ENCODE results near the gene SMARCE1.

SMARCE1 gene

DNA sequence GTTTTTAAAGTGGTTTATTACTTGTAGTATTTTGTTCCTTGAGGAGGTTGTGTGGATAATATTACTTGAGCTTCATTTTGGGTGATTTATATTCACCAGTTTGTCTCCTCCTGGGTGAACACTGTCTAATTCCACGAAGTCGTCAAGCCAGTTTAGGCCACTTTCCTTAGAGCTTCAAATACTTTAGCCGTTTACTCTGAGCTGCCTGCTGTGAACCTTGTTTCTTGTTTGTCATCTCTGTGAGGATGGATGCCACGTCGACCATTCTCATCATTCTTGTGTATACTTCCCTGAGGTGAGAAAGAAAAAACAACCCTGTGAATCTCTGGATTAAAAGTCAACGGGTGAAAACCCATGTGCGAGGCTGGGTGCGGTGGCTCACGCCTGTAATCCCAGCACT lies 47.0 kb upstream of the SMARCE1 start:
- Histone ChIP-seq H3K14ac (ENCODE audit: low read length in 2 of 2) (no peak overlapping the region), H3K4ac (ENCODE audit: low read depth in 1 of 2, low read length in 2 of 2) (no peak overlapping the region), H3K27me3 (ENCODE audit: control insufficient read depth in 1 of 2, insufficient read depth in 1 of 2, low read length in 2 of 2) (peaks cover 0 to 3% of the 10 kb centered on the region in 2 experiments), H3K27ac (ENCODE audit: low read length, poor library complexity, severe bottlenecking) (no peak overlapping the region), H3K4me3 (ENCODE audit: insufficient read depth in 1 of 2, low read depth in 1 of 2, low read length in 2 of 2) (no peak overlapping the region), H3K4me2 (ENCODE audit: low read length, poor library complexity, severe bottlenecking) (no peak overlapping the region), H2BK15ac (ENCODE audit: low read depth, poor library complexity, severe bottlenecking) (no peak overlapping the region), H2BK120ac (ENCODE audit: low read depth, low read length) (no peak overlapping the region), H2BK12ac (ENCODE audit: low read length in 2 of 2) (no peak overlapping the region), H4K8ac (ENCODE audit: low read length) (no peak overlapping the region), H2AFZ (ENCODE audit: low read depth, low read length) (no peak overlapping the region), H3K79me1 (replicated peaks; ENCODE audit: low read length, poor library complexity, severe bottlenecking) (no peaks in the 10 kb centered on the region), H2BK5ac (ENCODE audit: low read depth, low read length, poor library complexity, severe bottlenecking) (no peak overlapping the region), H3K9me3 (ENCODE audit: control insufficient read depth, low read length) (no peaks in the 10 kb centered on the region), H3K18ac (ENCODE audit: low read depth in 1 of 2, low read length in 2 of 2) (no peak overlapping the region), H3K36me3 (ENCODE audit: control insufficient read depth in 1 of 2, insufficient read depth in 2 of 2, low read depth in 1 of 2, low read length in 2 of 2) (no peaks in the 10 kb centered on the region), H3K23ac (ENCODE audit: low read length in 2 of 2) (no peak overlapping the region), H4K91ac (ENCODE audit: low read length) (no peak overlapping the region), H2AK5ac (ENCODE audit: low read length, severe bottlenecking) (no peak overlapping the region), H3K9ac (ENCODE audit: low read length) (no peak overlapping the region), H3K4me1 (ENCODE audit: control insufficient read depth, insufficient read depth, low read depth, low read length) (peaks cover 10% of the 10 kb centered on the region)
- DNase-seq: no peak
- WGBS: 89% methylated on average over 9 of the region's 9 CpGs

GRCh38 chr17:40687106-40687505 lies 39.5 kb upstream of the SMARCE1 start:
- WGBS: 64% methylated on average over 1 of the region's 5 CpGs
- Histone ChIP-seq H4K91ac (ENCODE audit: low read length) (no peak overlapping the region), H2BK5ac (ENCODE audit: low read depth, low read length, poor library complexity, severe bottlenecking) (no peak overlapping the region), H3K4me2 (ENCODE audit: low read length, poor library complexity, severe bottlenecking) (no peak overlapping the region), H2BK120ac (ENCODE audit: low read depth, low read length) (no peak overlapping the region), H3K27me3 (ENCODE audit: control insufficient read depth in 1 of 2, insufficient read depth in 1 of 2, low read length in 2 of 2) (no peaks in the 10 kb centered on the region), H3K4me3 (ENCODE audit: insufficient read depth in 1 of 2, low read depth in 1 of 2, low read length in 2 of 2) (no peak overlapping the region), H3K14ac (ENCODE audit: low read length in 2 of 2) (no peak overlapping the region), H3K36me3 (ENCODE audit: control insufficient read depth in 1 of 2, insufficient read depth in 2 of 2, low read depth in 1 of 2, low read length in 2 of 2) (no peaks in the 10 kb centered on the region), H2AK5ac (ENCODE audit: low read length, severe bottlenecking) (no peak overlapping the region), H3K18ac (ENCODE audit: low read depth in 1 of 2, low read length in 2 of 2) (no peak overlapping the region), H3K79me1 (replicated peaks; ENCODE audit: low read length, poor library complexity, severe bottlenecking) (no peaks in the 10 kb centered on the region), H3K23ac (ENCODE audit: low read length in 2 of 2) (no peak overlapping the region), H3K4me1 (ENCODE audit: control insufficient read depth, insufficient read depth, low read depth, low read length) (no peaks in the 10 kb centered on the region), H3K9me3 (ENCODE audit: control insufficient read depth, low read length) (no peaks in the 10 kb centered on the region), H3K4ac (ENCODE audit: low read depth in 1 of 2, low read length in 2 of 2) (no peak overlapping the region), H2BK12ac (ENCODE audit: low read length in 2 of 2) (no peak overlapping the region), H2AFZ (ENCODE audit: low read depth, low read length) (no peak overlapping the region), H3K27ac (ENCODE audit: low read length, poor library complexity, severe bottlenecking) (no peak overlapping the region), H3K9ac (ENCODE audit: low read length) (no peak overlapping the region), H2BK15ac (ENCODE audit: low read depth, poor library complexity, severe bottlenecking) (no peak overlapping the region), H4K8ac (ENCODE audit: low read length) (no peak overlapping the region)
- DNase-seq: no peak

- 79% methylated on average over 4 of the region's 4 CpGs for WGBS
Observed at GRCh38 chr17:40686192-40686591, 38.6 kb upstream of the SMARCE1 start.

DNA sequence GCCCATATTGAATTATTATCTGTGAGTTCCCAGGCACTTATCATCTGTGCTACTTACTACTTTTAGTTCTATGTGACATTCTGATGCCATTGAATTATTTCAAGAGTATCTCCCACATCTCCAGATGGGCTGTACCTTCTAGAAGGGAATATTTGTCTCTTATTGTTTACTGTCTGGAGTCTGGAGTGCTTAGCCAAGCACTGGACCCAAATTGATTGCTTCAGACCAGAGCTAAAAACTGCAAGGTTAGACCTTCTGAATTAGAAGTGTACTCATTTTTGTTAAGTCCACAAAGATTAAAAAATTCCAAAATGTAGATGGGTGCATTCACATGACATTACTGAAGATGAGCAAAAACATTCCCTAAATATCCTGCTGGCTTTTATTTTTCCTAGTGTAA lies 33.4 kb upstream of the SMARCE1 start:
- Histone ChIP-seq H3K27me3 (ENCODE audit: control insufficient read depth in 1 of 2, insufficient read depth in 1 of 2, low read length in 2 of 2) (peaks cover 0 to 15% of the 10 kb centered on the region in 2 experiments), H3K18ac (ENCODE audit: low read depth in 1 of 2, low read length in 2 of 2) (no peak overlapping the region), H2BK15ac (ENCODE audit: low read depth, poor library complexity, severe bottlenecking) (no peak overlapping the region), H3K4me3 (ENCODE audit: insufficient read depth in 1 of 2, low read depth in 1 of 2, low read length in 2 of 2) (no peak overlapping the region), H3K23ac (ENCODE audit: low read length in 2 of 2) (no peak overlapping the region), H3K4me2 (ENCODE audit: low read length, poor library complexity, severe bottlenecking) (no peak overlapping the region), H3K27ac (ENCODE audit: low read length, poor library complexity, severe bottlenecking) (no peak overlapping the region), H3K4me1 (ENCODE audit: control insufficient read depth, insufficient read depth, low read depth, low read length) (no peaks in the 10 kb centered on the region), H3K79me1 (replicated peaks; ENCODE audit: low read length, poor library complexity, severe bottlenecking) (no peaks in the 10 kb centered on the region), H4K91ac (ENCODE audit: low read length) (no peak overlapping the region), H4K8ac (ENCODE audit: low read length) (no peak overlapping the region), H2BK12ac (ENCODE audit: low read length in 2 of 2) (no peak overlapping the region), H3K9ac (ENCODE audit: low read length) (no peak overlapping the region), H2AK5ac (ENCODE audit: low read length, severe bottlenecking) (no peak overlapping the region), H2BK120ac (ENCODE audit: low read depth, low read length) (no peak overlapping the region), H3K9me3 (ENCODE audit: control insufficient read depth, low read length) (no peaks in the 10 kb centered on the region), H3K4ac (ENCODE audit: low read depth in 1 of 2, low read length in 2 of 2) (no peak overlapping the region), H3K14ac (ENCODE audit: low read length in 2 of 2) (no peak overlapping the region), H3K36me3 (ENCODE audit: control insufficient read depth in 1 of 2, insufficient read depth in 2 of 2, low read depth in 1 of 2, low read length in 2 of 2) (no peaks in the 10 kb centered on the region), H2BK5ac (ENCODE audit: low read depth, low read length, poor library complexity, severe bottlenecking) (no peak overlapping the region), H2AFZ (ENCODE audit: low read depth, low read length) (no peak overlapping the region)
- no peak for DNase-seq

More at GRCh38 chr17:40686192-40686591, 38.6 kb upstream of the SMARCE1 start:
- Histone ChIP-seq H3K79me1 (replicated peaks; ENCODE audit: low read length, poor library complexity, severe bottlenecking) (no peaks in the 10 kb centered on the region), H2AFZ (ENCODE audit: low read depth, low read length) (no peak overlapping the region), H3K27me3 (ENCODE audit: control insufficient read depth in 1 of 2, insufficient read depth in 1 of 2, low read length in 2 of 2) (no peaks in the 10 kb centered on the region), H3K27ac (ENCODE audit: low read length, poor library complexity, severe bottlenecking) (no peak overlapping the region), H2BK5ac (ENCODE audit: low read depth, low read length, poor library complexity, severe bottlenecking) (no peak overlapping the region), H2BK120ac (ENCODE audit: low read depth, low read length) (no peak overlapping the region), H3K18ac (ENCODE audit: low read depth in 1 of 2, low read length in 2 of 2) (no peak overlapping the region), H4K8ac (ENCODE audit: low read length) (no peak overlapping the region), H3K4ac (ENCODE audit: low read depth in 1 of 2, low read length in 2 of 2) (no peak overlapping the region), H2AK5ac (ENCODE audit: low read length, severe bottlenecking) (no peak overlapping the region), H2BK12ac (ENCODE audit: low read length in 2 of 2) (no peak overlapping the region), H3K36me3 (ENCODE audit: control insufficient read depth in 1 of 2, insufficient read depth in 2 of 2, low read depth in 1 of 2, low read length in 2 of 2) (no peaks in the 10 kb centered on the region), H4K91ac (ENCODE audit: low read length) (no peak overlapping the region), H3K4me2 (ENCODE audit: low read length, poor library complexity, severe bottlenecking) (no peak overlapping the region), H3K9me3 (ENCODE audit: control insufficient read depth, low read length) (no peaks in the 10 kb centered on the region), H3K14ac (ENCODE audit: low read length in 2 of 2) (no peak overlapping the region), H3K4me1 (ENCODE audit: control insufficient read depth, insufficient read depth, low read depth, low read length) (no peaks in the 10 kb centered on the region), H3K4me3 (ENCODE audit: insufficient read depth in 1 of 2, low read depth in 1 of 2, low read length in 2 of 2) (no peak overlapping the region), H3K9ac (ENCODE audit: low read length) (no peak overlapping the region), H2BK15ac (ENCODE audit: low read depth, poor library complexity, severe bottlenecking) (no peak overlapping the region), H3K23ac (ENCODE audit: low read length in 2 of 2) (no peak overlapping the region)
- no peak for DNase-seq

Measured in mesenchymal stem cell (in vitro differentiated cells and primary cell).